ENCODE data around the gene POU1F1.
"Not testable (repeated sequence)": the region's sequence is repeated elsewhere in the genome, so short reads cannot be mapped to it uniquely, and the experiment has no call there.

The POU1F1 gene

DNA sequence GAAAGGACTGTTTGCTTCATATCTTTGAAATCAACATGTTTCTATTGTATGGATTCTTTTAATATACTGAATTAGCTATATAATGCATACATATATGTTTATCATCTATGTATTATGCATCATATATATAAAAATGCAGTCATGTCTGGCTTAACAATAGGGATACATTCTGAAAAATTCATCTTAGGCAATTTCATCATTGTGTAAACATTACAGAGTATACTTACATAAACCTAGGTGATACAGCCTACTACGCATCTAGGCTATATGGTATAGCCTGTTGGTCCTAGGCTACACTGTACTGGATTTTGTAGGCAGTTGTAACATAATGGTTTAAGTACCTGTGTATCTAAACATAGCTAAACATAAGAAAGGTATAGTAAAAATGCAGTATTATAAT is 27.6 kb downstream of the POU1F1 start:
- no peak for DNase-seq

GRCh38 chr3:87248231-87248630 is 28.2 kb downstream of the POU1F1 start:
- not testable (repeated sequence) for DNase-seq

- DNase-seq: no peak
Measured at GRCh38 chr3:87247430-87247773, 29.0 kb downstream of the POU1F1 start.

- DNase-seq: no peak
Measured at GRCh38 chr3:87246662-87247429, 29.5 kb downstream of the POU1F1 start.

DNA sequence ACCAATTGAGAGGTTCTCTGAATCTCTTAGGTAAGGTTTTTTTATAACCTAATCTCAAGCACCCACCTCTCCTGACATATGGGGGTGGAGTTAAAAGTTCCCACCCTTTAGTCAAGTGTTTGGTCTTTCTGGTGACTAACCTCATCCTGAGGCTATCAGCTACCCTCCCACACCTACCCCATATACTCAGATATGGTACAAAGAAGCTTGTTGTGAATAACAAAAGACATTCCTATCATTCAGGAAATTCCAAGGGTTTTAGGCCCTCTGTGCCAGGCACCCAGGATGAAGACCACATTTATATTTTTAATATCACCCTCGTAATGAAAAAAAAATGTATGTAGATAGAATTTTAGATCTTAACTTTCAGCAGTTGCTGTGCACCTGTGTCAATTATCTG is 40.3 kb downstream of the POU1F1 start:
- DNase-seq: no peak

DNA sequence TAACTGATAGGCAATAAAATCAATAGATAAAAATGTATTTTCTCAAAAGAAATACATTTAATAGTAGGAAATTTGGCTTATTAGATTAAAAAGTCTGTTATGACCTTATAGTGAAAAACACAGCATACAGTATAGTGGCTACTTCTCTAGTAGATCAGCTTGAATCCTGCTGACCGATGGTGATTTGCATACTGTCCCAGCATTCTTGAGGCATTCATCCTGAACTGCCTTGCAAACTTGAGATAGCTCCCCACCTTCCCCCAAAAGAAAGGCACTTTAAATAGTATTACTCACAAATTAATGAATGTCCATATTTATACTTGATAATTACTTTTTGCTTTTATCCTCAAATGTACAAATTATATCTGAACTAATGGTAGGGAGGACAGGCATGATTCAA is 42.6 kb downstream of the POU1F1 start:
- no peak for DNase-seq

DNA sequence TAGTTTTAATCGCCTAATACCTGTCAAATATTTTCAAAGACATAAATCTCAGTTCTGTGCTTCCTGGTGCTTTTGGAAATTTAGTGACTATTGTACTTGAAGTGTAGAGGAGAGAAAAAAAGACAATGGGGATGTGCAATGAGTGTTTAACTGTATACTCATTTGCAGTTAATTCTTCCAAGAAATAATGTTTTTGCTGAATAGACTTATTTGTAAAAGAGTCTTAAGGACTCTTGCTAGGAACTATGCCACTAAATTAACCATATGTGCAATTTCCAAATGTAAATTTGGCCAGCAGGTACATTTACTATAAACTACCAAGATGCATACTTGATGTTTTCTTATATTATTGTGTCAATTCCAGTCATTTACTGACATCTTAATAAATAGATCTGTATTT is 47.3 kb downstream of the POU1F1 start:
- no peak for DNase-seq

DNA sequence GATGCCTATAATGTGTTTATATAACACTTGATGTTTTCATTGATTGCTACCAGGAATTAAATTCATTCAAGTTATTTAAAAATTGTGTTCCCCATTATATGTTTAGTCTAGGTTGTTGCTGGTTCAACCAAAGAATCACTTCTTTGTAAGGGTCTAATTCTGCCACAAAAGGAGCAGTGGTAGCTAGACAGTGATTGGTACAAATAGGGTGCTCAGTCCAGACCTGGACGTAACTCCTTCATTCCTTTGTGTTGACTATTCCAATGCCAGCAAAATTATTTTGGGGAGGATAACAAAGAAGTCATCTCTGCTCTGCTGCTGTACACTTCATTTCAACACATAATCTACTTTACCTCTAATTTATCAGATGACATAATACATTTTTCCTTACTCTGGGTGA is 48.1 kb downstream of the POU1F1 start:
- DNase-seq: no peak

- DNase-seq: no peak
Measured at GRCh38 chr3:87227835-87228144, 48.6 kb downstream of the POU1F1 start.

GRCh38 chr3:87227104-87227834 is 49.1 kb downstream of the POU1F1 start, which contains the start of gene CHMP2B:
Gene CHMP2B (plus strand): TSS chr3:87227309. CDS start chr3:87227523, 214 bp downstream.
- peak; percentile 95 for DNase-seq

GRCh38 chr3:87225659-87226058 is 50.7 kb downstream of the POU1F1 start:
- no peak for DNase-seq

DNA sequence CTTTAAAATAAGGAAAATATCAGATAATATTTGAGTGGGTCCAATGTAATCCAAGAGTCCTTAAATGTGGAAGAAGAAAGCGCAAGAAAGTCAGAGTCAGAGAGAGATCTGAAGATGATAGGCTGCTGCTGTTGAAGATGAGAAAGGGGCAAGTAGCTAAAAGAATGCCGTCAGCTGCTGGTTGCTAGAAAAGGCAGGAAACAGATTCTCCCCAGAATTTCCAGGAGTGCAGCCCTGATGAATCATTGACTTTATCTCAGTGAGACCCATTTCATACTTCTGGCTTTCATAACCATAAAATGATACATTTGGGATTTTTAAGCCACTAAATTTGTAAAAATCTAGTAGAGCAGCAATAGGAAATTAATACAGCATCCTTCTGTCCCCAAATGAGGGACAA is 56.8 kb downstream of the POU1F1 start:
- DNase-seq: no peak

DNA sequence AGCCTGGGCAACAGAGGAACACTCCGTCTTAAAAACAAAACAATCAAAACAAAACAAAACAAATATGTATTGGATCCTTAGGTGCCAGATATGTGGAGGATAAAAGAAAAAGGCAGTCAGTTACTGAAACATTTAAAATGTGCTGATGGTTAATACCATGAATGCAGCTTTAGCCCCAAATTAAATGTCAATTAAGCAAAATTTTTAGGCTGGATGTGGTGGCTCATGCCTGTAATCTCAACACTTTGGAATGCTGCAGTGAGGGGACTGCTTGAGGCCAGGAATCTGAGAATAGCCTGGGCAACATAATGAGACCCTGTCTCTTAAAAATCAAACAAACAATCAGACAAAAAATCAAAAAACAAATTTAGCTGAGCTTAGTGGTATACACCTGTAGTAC is 57.8 kb downstream of the POU1F1 start:
- DNase-seq: no peak

Measured in activated CD8-positive, alpha-beta memory T cell treated with anti-CD3 and anti-CD28 coated beads, Interleukin-2, amount 50 U/mL, for 48 hours (primary cell).